ENCODE measurements around the gene EMILIN2.

The EMILIN2 gene

DNA sequence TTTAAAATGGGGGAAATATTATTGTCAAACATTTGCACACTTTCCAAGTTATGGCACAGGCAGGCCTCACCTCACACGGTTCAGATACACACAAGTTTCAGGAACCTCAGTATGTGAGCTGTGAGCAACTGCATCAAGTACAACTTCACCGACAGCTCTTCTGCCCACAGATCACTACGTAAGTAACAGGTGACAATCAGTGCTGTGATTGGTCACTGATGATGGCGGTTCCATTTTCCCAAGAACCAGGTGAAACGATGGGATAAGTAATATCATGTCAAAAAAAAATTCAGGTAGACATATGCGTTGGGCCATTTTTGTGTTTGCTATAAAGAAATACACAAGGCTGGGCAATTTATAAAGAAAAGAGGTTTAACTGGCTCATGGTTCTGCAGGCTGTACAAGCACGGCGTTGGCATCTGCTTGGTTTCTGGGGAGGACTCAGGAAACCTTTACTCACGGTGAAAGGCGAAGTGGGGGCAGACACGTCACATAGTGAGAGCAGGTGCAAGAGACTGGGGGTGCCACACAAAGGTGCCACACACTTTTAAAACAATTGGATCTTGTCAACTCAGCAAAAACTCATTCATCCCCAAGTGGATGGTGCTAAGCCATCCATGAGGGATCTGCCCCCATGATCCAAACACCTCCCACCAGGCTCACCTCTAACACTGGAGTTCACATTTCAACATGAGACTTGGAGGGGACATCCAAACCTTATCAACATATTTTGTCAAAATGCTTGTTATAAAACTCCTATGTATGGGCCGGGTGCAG, 108.3 kb downstream of the EMILIN2 start:
- DNase-seq (ENCODE audit: low read depth in 3 of 3) = no peak

DNA sequence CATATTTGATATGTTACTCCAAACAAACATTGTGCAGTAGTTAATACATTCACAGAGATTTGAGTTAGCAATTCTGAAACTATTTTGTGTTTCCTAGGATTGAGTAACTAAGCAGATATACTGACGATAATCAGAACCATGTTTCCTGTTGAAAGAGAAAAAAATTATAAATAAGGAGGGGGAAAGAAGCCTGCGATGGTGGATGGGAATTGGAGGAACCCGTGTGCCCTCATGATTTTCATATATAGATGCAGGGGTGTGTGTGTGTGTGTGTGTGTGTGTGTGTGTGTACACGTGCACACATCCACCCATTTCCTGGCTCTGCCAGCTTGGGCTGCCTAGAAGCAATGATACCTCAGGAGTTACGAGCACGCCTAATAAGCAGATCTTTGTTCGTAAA, 109.2 kb downstream of the EMILIN2 start:
- no peak for DNase-seq (ENCODE audit: low read depth in 3 of 3)

GRCh38 chr18:2958819-2959298, 112.1 kb downstream of the EMILIN2 start:
- peak in 1 of 3 experiments; percentile 37 for DNase-seq (ENCODE audit: low read depth in 3 of 3)

- DNase-seq (ENCODE audit: low read depth in 3 of 3) = no peak
These were observed 112.5 kb downstream of the EMILIN2 start for GRCh38 chr18:2959341-2959740.

- no peak for DNase-seq (ENCODE audit: low read depth in 3 of 3)
These were observed 114.3 kb downstream of the EMILIN2 start for GRCh38 chr18:2960983-2961696.

DNA sequence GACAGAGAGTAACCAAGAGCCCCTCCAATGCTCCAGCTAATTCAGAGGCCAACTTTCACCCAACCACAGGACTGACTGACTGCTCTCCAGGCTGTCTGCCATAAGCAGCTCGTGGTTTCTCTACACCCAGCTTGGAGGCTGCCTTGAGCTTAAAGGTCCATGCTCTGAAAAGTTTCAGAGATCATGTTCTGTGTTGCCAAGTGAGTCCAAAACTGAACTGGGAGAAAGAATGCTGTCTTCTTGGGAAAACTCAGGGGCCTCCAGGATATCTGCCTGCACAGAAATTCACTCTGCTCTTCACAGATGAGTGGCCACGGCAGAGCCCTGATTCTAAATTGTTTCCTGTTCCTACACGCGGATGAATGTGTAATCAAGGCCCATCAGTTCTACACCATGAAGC, 115.0 kb downstream of the EMILIN2 start:
- DNase-seq (ENCODE audit: low read depth in 3 of 3) = no peak

GRCh38 chr18:2963048-2963447, 116.2 kb downstream of the EMILIN2 start:
- no peak for DNase-seq (ENCODE audit: low read depth in 3 of 3)

DNA sequence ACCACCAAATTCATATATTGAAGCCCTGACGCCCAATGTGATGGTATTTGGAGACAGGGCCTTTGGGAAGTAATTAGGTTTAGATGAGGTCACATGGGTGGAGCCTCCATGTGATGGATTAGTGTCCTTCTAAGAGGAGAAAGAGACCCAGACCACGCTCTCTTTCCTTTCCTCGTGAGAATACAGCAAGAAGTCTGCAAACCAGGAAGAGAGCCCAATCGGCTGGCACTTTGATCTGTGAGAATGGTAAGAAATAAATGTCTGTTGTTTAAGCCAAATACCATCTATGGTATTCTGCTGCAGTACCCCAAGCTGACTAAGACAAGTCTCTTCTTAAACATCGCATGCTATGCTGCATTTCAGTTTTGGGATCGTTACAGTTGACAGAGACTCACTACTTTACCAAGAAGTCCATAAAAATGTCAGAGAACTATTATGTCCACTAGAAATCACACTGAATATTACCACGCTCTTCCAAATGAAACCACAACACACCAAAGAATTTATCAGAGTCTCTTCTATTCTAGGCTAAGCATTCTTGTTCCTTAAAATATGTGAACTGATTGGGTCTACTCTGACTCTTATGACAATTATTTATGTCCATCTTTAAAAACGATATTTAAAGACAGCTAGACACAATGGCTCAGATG, 117.7 kb downstream of the EMILIN2 start:
- no peak for DNase-seq (ENCODE audit: low read depth in 3 of 3)
